Measurements from ENCODE around the gene PRKCH.

PRKCH gene

GRCh38 chr14:61281186-61281947 lies 40.0 kb upstream of the PRKCH start, which contains the start of gene TMEM30B:
TSS of gene TMEM30B (minus strand) at chr14:61281338. CDS start at chr14:61281147, 191 bp downstream.
- no peaks in the 10 kb centered on the region for H3F3A ChIP-seq (ENCODE audit: insufficient read depth)
- H3K36me3 ChIP-seq (ENCODE audit: low read length) = no peaks in the 10 kb centered on the region
- H4K20me1 ChIP-seq (ENCODE audit: low read depth, low read length) = no peaks in the 10 kb centered on the region; the same call in 1 of the 2 replicates
- H2AFZ ChIP-seq (ENCODE audit: low read depth, low read length, severe bottlenecking) = no peak within 1 kb of the TSS
- no peak for TF ChIP-seq EZH2phosphoT487 (conservative IDR thresholded peaks at IDR 0.05; ENCODE audit: low read length)
- TF ChIP-seq CTCF (IDR thresholded peaks at IDR 0.05; ENCODE audit: insufficient read depth, low read length, poor library complexity, severe bottlenecking) = no peak
- no peak within 1 kb of the TSS for H3K4me3 ChIP-seq (ENCODE audit: insufficient read depth, low read length, poor library complexity, severe bottlenecking)
- no peaks in the 10 kb centered on the region for H3K9me3 ChIP-seq (ENCODE audit: insufficient read depth, low read length)
- no peak within 1 kb of the TSS for H3K27ac ChIP-seq (ENCODE audit: low read depth, low read length)
- H3K9me2 ChIP-seq (replicated peaks; ENCODE audit: insufficient read depth, low read length) = no peaks in the 10 kb centered on the region
- H3K4me2 ChIP-seq (ENCODE audit: low read depth, low read length, poor library complexity, severe bottlenecking) = no peak within 1 kb of the TSS
- no peak within 1 kb of the TSS for H3K9ac ChIP-seq (ENCODE audit: low read length)
- no peaks in the 10 kb centered on the region for H3K79me2 ChIP-seq (ENCODE audit: insufficient read depth, low read length)
- no peaks in the 10 kb centered on the region for H3K27me3 ChIP-seq (ENCODE audit: low read length)

GRCh38 chr14:61281948-61282275 lies 39.5 kb upstream of the PRKCH start:
- H2AFZ ChIP-seq (ENCODE audit: low read depth, low read length, severe bottlenecking) = no peak overlapping the region

GRCh38 chr14:61282746-61283145 lies 38.6 kb upstream of the PRKCH start:
- no peaks in the 10 kb centered on the region for H3K9me3 ChIP-seq (ENCODE audit: insufficient read depth, low read length)
- no peak overlapping the region for H3K4me2 ChIP-seq (ENCODE audit: low read depth, low read length, poor library complexity, severe bottlenecking)
- H3K79me2 ChIP-seq (ENCODE audit: insufficient read depth, low read length) = no peaks in the 10 kb centered on the region
- TF ChIP-seq CTCF (IDR thresholded peaks at IDR 0.05; ENCODE audit: insufficient read depth, low read length, poor library complexity, severe bottlenecking) (no peak), EZH2phosphoT487 (conservative IDR thresholded peaks at IDR 0.05; ENCODE audit: low read length) (no peak)
- H3K9me2 ChIP-seq (replicated peaks; ENCODE audit: insufficient read depth, low read length) = no peaks in the 10 kb centered on the region
- H3K27ac ChIP-seq (ENCODE audit: low read depth, low read length) = no peak overlapping the region
- H3K4me3 ChIP-seq (ENCODE audit: insufficient read depth, low read length, poor library complexity, severe bottlenecking) = no peak overlapping the region
- no peak overlapping the region for H3K9ac ChIP-seq (ENCODE audit: low read length)
- no peaks in the 10 kb centered on the region for H3F3A ChIP-seq (ENCODE audit: insufficient read depth)
- H3K36me3 ChIP-seq (ENCODE audit: low read length) = no peaks in the 10 kb centered on the region
- H2AFZ ChIP-seq (ENCODE audit: low read depth, low read length, severe bottlenecking) = no peak overlapping the region
- no peaks in the 10 kb centered on the region; the same call in 1 of the 2 replicates for H4K20me1 ChIP-seq (ENCODE audit: low read depth, low read length)
- H3K27me3 ChIP-seq (ENCODE audit: low read length) = no peaks in the 10 kb centered on the region

More at GRCh38 chr14:61281948-61282275, 39.5 kb upstream of the PRKCH start:
- Histone ChIP-seq H3K4me2 (ENCODE audit: low read depth, low read length, poor library complexity, severe bottlenecking) (no peak overlapping the region), H3K9me3 (ENCODE audit: insufficient read depth, low read length) (no peaks in the 10 kb centered on the region), H3K9me2 (replicated peaks; ENCODE audit: insufficient read depth, low read length) (no peaks in the 10 kb centered on the region), H3K36me3 (ENCODE audit: low read length) (no peaks in the 10 kb centered on the region), H3K27me3 (ENCODE audit: low read length) (no peaks in the 10 kb centered on the region), H4K20me1 (ENCODE audit: low read depth, low read length) (no peaks in the 10 kb centered on the region; the same call in 1 of the 2 replicates), H3K27ac (ENCODE audit: low read depth, low read length) (no peak overlapping the region), H3K4me3 (ENCODE audit: insufficient read depth, low read length, poor library complexity, severe bottlenecking) (no peak overlapping the region), H3K9ac (ENCODE audit: low read length) (no peak overlapping the region), H3F3A (ENCODE audit: insufficient read depth) (no peaks in the 10 kb centered on the region), H3K79me2 (ENCODE audit: insufficient read depth, low read length) (no peaks in the 10 kb centered on the region)
- TF ChIP-seq EZH2phosphoT487 (conservative IDR thresholded peaks at IDR 0.05; ENCODE audit: low read length) (no peak), CTCF (IDR thresholded peaks at IDR 0.05; ENCODE audit: insufficient read depth, low read length, poor library complexity, severe bottlenecking) (no peak)

Data from SU-DHL-6 (cell line).